GM12878 (cell line): ENCODE results near the gene TMEM14C. TPM values are rescaled to one million over a fixed set of nuclear protein-coding genes. Genes with fewer than 3 reads are reported as not detected.

Source experiments
- EED ChIP-seq: sonication (generic); IDR thresholded peaks from 2 replicates; pipeline ENCODE4 v1.6.1; 2016; ENCODE audit warnings: antibody characterized with exemption, low read depth
- SRF ChIP-seq, 2 experiments: IDR thresholded peaks; 2 replicates each; pipeline ENCODE4 v1.6.1; 2011; ENCODE audit warnings: low read depth in 2 of 2, low read length in 2 of 2, mild to moderate bottlenecking in 1 of 2, moderate library complexity in 1 of 2
- TBL1XR1 ChIP-seq: IDR thresholded peaks from 2 replicates; pipeline ENCODE4 v1.6.1; 2012; ENCODE audit warnings: low read depth, low read length, improper control_type of control experiment
- polyA plus RNA-seq, 11 experiments: library from polyadenylated mRNA; depleted of rRNA in 4 of 11; unstranded in 6 of 11; stranded (reverse) in 5 of 11; fragments of >200 nt; fragmentation: Nextera tagmentation in 4 of 11; fragmentation: Illumina TruSeq in 1 of 11; extraction: Ambion mirVana in 4 of 11; extraction: Trizol in 1 of 11; gene quantifications; 1 replicate in 1 of 11; 2 replicates in 10 of 11; pipeline versions ENCODE4 v1.2.1 to v1.2.3, GENCODE V29; 2011 to 2016; ENCODE audit warnings: inconsistent platforms in 2 of 11, missing spikeins in 2 of 11, low read depth in 1 of 11
- total RNA-seq, 4 experiments: library from RNA; depleted of rRNA in 3 of 4; stranded (reverse); fragments of >200 nt in 3 of 4; fragmentation: Illumina TruSeq in 1 of 4; extraction: Trizol in 1 of 4; gene quantifications; 2 replicates each; pipeline versions ENCODE4 v1.2.1 to v1.2.3, GENCODE V29; 2013 to 2021
- TF ChIP-seq, protein P1 (sequence below): fragments of 450-650 bp; IDR thresholded peaks from 2 replicates; pipeline ENCODE4 v1.6.1; 2017; ENCODE audit warnings: mild to moderate bottlenecking, moderate library complexity
- TF ChIP-seq, protein P2 (sequence below): fragments of 450-650 bp; IDR thresholded peaks from 2 replicates; pipeline ENCODE4 v1.6.1; 2017; ENCODE audit warnings: mild to moderate bottlenecking, low read depth, inconsistent platforms; ENCODE audit not compliant: poor library complexity, severe bottlenecking

TMEM14C gene
- total and polyA plus RNA-seq, 10 of the 15 experiments (the other 5 are each of a cell fraction or from before 2014, with no cell fraction given): 66.0 to 224 (median 134) TPM

DNA sequence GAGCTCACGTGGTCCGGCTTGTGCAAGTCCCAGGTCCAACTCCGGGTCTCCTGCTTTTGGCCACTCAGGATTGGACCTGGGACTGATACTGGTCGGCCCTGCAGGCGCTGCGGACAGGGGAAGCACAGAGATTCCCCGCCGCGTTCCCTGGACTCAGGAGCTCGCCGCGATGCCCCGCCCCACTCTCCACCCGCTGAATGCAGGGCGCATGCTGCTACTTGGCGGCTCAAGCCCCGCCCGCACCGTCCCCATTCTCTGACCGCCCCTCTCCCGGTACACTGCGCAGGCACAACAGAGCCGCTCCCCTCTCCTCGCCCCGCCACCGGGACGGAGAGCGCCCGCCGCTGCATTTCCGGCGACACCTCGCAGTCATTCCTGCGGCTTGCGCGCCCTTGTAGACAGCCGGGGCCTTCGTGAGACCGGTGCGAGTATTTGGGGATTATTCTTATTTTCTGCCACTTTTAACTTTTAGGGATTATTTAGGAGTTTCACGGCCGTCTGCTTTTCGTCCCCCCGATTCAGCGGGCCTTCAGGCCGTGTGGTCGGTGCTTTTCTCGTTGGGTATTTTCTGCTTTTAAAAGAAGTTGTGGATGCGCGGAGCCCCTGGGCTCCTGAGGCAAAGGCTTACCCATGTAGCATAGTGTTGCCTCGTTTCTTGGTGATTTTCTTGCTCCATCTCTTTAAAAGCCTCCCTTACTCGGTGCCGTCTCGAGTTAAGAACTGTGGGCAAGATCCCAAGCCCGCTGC lies at the start of gene TMEM14C (continued):
- TF ChIP-seq, protein P1, sequence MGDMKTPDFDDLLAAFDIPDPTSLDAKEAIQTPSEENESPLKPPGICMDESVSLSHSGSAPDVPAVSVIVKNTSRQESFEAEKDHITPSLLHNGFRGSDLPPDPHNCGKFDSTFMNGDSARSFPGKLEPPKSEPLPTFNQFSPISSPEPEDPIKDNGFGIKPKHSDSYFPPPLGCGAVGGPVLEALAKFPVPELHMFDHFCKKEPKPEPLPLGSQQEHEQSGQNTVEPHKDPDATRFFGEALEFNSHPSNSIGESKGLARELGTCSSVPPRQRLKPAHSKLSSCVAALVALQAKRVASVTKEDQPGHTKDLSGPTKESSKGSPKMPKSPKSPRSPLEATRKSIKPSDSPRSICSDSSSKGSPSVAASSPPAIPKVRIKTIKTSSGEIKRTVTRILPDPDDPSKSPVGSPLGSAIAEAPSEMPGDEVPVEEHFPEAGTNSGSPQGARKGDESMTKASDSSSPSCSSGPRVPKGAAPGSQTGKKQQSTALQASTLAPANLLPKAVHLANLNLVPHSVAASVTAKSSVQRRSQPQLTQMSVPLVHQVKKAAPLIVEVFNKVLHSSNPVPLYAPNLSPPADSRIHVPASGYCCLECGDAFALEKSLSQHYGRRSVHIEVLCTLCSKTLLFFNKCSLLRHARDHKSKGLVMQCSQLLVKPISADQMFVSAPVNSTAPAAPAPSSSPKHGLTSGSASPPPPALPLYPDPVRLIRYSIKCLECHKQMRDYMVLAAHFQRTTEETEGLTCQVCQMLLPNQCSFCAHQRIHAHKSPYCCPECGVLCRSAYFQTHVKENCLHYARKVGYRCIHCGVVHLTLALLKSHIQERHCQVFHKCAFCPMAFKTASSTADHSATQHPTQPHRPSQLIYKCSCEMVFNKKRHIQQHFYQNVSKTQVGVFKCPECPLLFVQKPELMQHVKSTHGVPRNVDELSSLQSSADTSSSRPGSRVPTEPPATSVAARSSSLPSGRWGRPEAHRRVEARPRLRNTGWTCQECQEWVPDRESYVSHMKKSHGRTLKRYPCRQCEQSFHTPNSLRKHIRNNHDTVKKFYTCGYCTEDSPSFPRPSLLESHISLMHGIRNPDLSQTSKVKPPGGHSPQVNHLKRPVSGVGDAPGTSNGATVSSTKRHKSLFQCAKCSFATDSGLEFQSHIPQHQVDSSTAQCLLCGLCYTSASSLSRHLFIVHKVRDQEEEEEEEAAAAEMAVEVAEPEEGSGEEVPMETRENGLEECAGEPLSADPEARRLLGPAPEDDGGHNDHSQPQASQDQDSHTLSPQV: no peak
- no peak for TF ChIP-seq SRF (IDR thresholded peaks at IDR 0.05; ENCODE audit: low read depth in 2 of 2, low read length in 2 of 2)
- TF ChIP-seq EED: peak; percentile 66
- peak; percentile 37; the same call in 1 of the 2 replicates for TF ChIP-seq TBL1XR1
- TF ChIP-seq, protein P2, sequence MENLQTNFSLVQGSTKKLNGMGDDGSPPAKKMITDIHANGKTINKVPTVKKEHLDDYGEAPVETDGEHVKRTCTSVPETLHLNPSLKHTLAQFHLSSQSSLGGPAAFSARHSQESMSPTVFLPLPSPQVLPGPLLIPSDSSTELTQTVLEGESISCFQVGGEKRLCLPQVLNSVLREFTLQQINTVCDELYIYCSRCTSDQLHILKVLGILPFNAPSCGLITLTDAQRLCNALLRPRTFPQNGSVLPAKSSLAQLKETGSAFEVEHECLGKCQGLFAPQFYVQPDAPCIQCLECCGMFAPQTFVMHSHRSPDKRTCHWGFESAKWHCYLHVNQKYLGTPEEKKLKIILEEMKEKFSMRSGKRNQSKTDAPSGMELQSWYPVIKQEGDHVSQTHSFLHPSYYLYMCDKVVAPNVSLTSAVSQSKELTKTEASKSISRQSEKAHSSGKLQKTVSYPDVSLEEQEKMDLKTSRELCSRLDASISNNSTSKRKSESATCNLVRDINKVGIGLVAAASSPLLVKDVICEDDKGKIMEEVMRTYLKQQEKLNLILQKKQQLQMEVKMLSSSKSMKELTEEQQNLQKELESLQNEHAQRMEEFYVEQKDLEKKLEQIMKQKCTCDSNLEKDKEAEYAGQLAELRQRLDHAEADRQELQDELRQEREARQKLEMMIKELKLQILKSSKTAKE: no peak
